Measurements from ENCODE around the gene KLB. TPM values are rescaled to one million over a fixed set of nuclear protein-coding genes. Genes with fewer than 3 reads are reported as not detected.

Gene KLB
- total and polyA plus RNA-seq, 5 donors: 0.03 to 0.32 (median 0.06) TPM

- intact Hi-C loops (cut with DNase I): no loop called here
- no peak for ATAC-seq
- no peak overlapping the region for H3K4me3 ChIP-seq (ENCODE audit: low read length)
These were observed 87.6 kb downstream of the KLB start for GRCh38 chr4:39494354-39494753.

GRCh38 chr4:39495446-39496213 lies 88.9 kb downstream of the KLB start:
- Histone ChIP-seq H3K27me3 (ENCODE audit: control insufficient read depth, insufficient read depth) (no peaks in the 10 kb centered on the region), H3K27ac (ENCODE audit: low read length) (no peak overlapping the region), H3K4me1 (ENCODE audit: control insufficient read depth, insufficient read depth, low read length) (no peaks in the 10 kb centered on the region), H3K9me3 (ENCODE audit: control insufficient read depth, low read length) (no peaks in the 10 kb centered on the region), H3K4me3 (ENCODE audit: low read length) (no peak overlapping the region)
- DNase-seq (no peak), ATAC-seq (no peak)
- intact Hi-C loops (cut with DNase I): no loop called here
- 65% methylated on average over 4 of the region's 4 CpGs for WGBS

More at GRCh38 chr4:39494354-39494753, 87.6 kb downstream of the KLB start:
- Histone ChIP-seq H3K27me3 (ENCODE audit: control insufficient read depth, insufficient read depth) (no peaks in the 10 kb centered on the region), H3K27ac (ENCODE audit: low read length) (no peak overlapping the region), H3K9me3 (ENCODE audit: control insufficient read depth, low read length) (no peaks in the 10 kb centered on the region), H3K4me1 (ENCODE audit: control insufficient read depth, insufficient read depth, low read length) (no peaks in the 10 kb centered on the region)
- WGBS: 86% methylated on average over 1 of the region's 1 CpG
- DNase-seq: no peak

GRCh38 chr4:39497909-39498726 lies 91.4 kb downstream of the KLB start:
- Histone ChIP-seq H3K9me3 (ENCODE audit: control insufficient read depth, low read length) (no peaks in the 10 kb centered on the region), H3K4me3 (ENCODE audit: low read length) (no peak overlapping the region), H3K27me3 (ENCODE audit: control insufficient read depth, insufficient read depth) (no peaks in the 10 kb centered on the region), H3K4me1 (ENCODE audit: control insufficient read depth, insufficient read depth, low read length) (no peaks in the 10 kb centered on the region), H3K27ac (ENCODE audit: low read length) (no peak overlapping the region)
- ATAC-seq (no peak), DNase-seq (no peak)
- WGBS: 87% methylated on average over 1 of the region's 1 CpG
- intact Hi-C loops (cut with DNase I): no loop called here

GRCh38 chr4:39498727-39499020 lies 91.9 kb downstream of the KLB start:
- DNase-seq: no peak
- Histone ChIP-seq H3K27me3 (ENCODE audit: control insufficient read depth, insufficient read depth) (no peaks in the 10 kb centered on the region), H3K27ac (ENCODE audit: low read length) (no peak overlapping the region), H3K4me1 (ENCODE audit: control insufficient read depth, insufficient read depth, low read length) (no peaks in the 10 kb centered on the region), H3K4me3 (ENCODE audit: low read length) (no peak overlapping the region), H3K9me3 (ENCODE audit: control insufficient read depth, low read length) (no peaks in the 10 kb centered on the region)
- intact Hi-C loops (cut with DNase I): no loop called here
- ATAC-seq: no peak

Small RNA genes within 50 kb of the gene (microRNA-seq; reads per million reads assigned to microRNA genes)
- gene MIR5591: 0 reads per million in 2 donors

Other genes with a start within 250 kb of the KLB start
- 10 to 100 TPM; 10.9 to 18.0 (median 13.6) TPM for gene WDR19, start 224.4 kb upstream of the KLB start, total RNA-seq
- 9.6 TPM for gene WDR19, start 224.4 kb upstream of the KLB start, polyA plus RNA-seq
- gene RFC1, start 40.6 kb upstream of the KLB start, total RNA-seq: 10 to 100 TPM; 30.6 to 37.5 (median 33.5) TPM
- 11.2 TPM for gene RFC1, start 40.6 kb upstream of the KLB start, polyA plus RNA-seq
- 1,000 to 10,000 TPM in 1 of 4 donors, 100 to 1,000 TPM in 3; 708 to 1,060 (median 846) TPM for gene RPL9, start 52.0 kb downstream of the KLB start, total RNA-seq
- 1,288 TPM for gene RPL9, start 52.0 kb downstream of the KLB start, polyA plus RNA-seq
- gene LIAS, start 52.1 kb downstream of the KLB start, total RNA-seq: 10 to 100 TPM; 10.4 to 22.2 (median 18.3) TPM
- 23.6 TPM for gene LIAS, start 52.1 kb downstream of the KLB start, polyA plus RNA-seq
- gene UGDH, start 120.5 kb downstream of the KLB start, total RNA-seq: 10 to 100 TPM; 18.0 to 33.1 (median 22.6) TPM
- gene UGDH, start 120.5 kb downstream of the KLB start, polyA plus RNA-seq: 5.1 TPM
- gene SMIM14, start 231.9 kb downstream of the KLB start, total RNA-seq: 10 to 100 TPM; 20.0 to 25.5 (median 21.7) TPM
- 8.5 TPM for gene SMIM14, start 231.9 kb downstream of the KLB start, polyA plus RNA-seq